Ishikawa (cell line): ENCODE data around the gene COIL.

Source experiments
- CEBPB ChIP-seq: IDR thresholded peaks from 2 replicates; pipeline ENCODE4 v1.6.1; 2012
- CREB1 ChIP-seq: IDR thresholded peaks from 2 replicates; pipeline ENCODE4 v1.6.1; 2012; ENCODE audit warnings: low read depth
- EGR1 ChIP-seq: IDR thresholded peaks from 2 replicates; pipeline ENCODE4 v1.6.1; 2012
- EP300 ChIP-seq: IDR thresholded peaks from 2 replicates; pipeline ENCODE4 v1.6.1; 2012; ENCODE audit warnings: borderline replicate concordance
- NFIC ChIP-seq: IDR thresholded peaks from 2 replicates; pipeline ENCODE4 v1.6.1; 2012
- RAD21 ChIP-seq: IDR thresholded peaks from 2 replicates; pipeline ENCODE4 v1.6.1; 2012; ENCODE audit warnings: low read depth
- TAF1 ChIP-seq: IDR thresholded peaks from 2 replicates; pipeline ENCODE4 v1.6.1; 2012; ENCODE audit warnings: low read depth, mild to moderate bottlenecking
- TCF12 ChIP-seq: IDR thresholded peaks from 2 replicates; pipeline ENCODE4 v1.6.1; 2012; ENCODE audit warnings: low read depth
- TEAD4 ChIP-seq: IDR thresholded peaks from 2 replicates; pipeline ENCODE4 v1.6.1; 2012
- USF1 ChIP-seq: IDR thresholded peaks from 2 replicates; pipeline ENCODE4 v1.6.1; 2012
- YY1 ChIP-seq: IDR thresholded peaks from 2 replicates; pipeline ENCODE4 v1.6.1; 2012; ENCODE audit warnings: low read depth
- ZBTB7A ChIP-seq: IDR thresholded peaks from 2 replicates; pipeline ENCODE4 v1.6.1; 2012; ENCODE audit warnings: low read depth
- TF ChIP-seq, protein P1 (sequence below): IDR thresholded peaks from 2 replicates; pipeline ENCODE4 v1.6.1; 2012
- TF ChIP-seq, protein P2 (sequence below): IDR thresholded peaks from 2 replicates; pipeline ENCODE4 v1.6.1; 2012; ENCODE audit warnings: low read depth, mild to moderate bottlenecking

DNA sequence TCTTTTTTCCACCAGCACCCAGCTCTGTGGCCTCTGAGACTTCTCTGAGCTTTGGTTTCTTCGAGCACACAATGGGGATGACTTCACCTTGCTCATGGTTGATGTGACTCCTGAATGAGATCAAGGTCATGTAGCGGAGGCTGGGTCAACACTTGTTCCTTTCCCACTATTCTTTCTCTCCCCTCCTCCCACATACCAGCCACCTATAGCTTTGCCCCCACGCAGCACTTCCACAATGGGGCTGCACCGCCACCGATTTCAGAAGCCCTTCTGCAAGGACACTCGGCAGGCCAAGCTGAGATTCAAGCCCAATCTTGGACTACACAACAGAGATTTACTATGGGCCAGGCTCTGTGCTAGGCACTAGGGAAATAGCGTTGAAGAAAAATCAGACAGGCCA is 61.4 kb downstream of the COIL start:
- TF ChIP-seq, protein P1, sequence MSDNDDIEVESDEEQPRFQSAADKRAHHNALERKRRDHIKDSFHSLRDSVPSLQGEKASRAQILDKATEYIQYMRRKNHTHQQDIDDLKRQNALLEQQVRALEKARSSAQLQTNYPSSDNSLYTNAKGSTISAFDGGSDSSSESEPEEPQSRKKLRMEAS = no peak
- TF ChIP-seq YY1 = no peak
- no peak for TF ChIP-seq NFIC
- TF ChIP-seq TCF12 = no peak
- TF ChIP-seq CREB1 = no peak
- TF ChIP-seq TEAD4 = no peak
- TF ChIP-seq, protein P2, sequence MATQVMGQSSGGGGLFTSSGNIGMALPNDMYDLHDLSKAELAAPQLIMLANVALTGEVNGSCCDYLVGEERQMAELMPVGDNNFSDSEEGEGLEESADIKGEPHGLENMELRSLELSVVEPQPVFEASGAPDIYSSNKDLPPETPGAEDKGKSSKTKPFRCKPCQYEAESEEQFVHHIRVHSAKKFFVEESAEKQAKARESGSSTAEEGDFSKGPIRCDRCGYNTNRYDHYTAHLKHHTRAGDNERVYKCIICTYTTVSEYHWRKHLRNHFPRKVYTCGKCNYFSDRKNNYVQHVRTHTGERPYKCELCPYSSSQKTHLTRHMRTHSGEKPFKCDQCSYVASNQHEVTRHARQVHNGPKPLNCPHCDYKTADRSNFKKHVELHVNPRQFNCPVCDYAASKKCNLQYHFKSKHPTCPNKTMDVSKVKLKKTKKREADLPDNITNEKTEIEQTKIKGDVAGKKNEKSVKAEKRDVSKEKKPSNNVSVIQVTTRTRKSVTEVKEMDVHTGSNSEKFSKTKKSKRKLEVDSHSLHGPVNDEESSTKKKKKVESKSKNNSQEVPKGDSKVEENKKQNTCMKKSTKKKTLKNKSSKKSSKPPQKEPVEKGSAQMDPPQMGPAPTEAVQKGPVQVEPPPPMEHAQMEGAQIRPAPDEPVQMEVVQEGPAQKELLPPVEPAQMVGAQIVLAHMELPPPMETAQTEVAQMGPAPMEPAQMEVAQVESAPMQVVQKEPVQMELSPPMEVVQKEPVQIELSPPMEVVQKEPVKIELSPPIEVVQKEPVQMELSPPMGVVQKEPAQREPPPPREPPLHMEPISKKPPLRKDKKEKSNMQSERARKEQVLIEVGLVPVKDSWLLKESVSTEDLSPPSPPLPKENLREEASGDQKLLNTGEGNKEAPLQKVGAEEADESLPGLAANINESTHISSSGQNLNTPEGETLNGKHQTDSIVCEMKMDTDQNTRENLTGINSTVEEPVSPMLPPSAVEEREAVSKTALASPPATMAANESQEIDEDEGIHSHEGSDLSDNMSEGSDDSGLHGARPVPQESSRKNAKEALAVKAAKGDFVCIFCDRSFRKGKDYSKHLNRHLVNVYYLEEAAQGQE = no peak
- TF ChIP-seq TAF1 = no peak
- TF ChIP-seq EGR1 = no peak
- no peak for TF ChIP-seq RAD21
- TF ChIP-seq USF1 = no peak
- TF ChIP-seq ZBTB7A = no peak
- no peak for TF ChIP-seq EP300
- TF ChIP-seq CEBPB = no peak
